ENCODE results near the gene KSR1. TPM values are rescaled to one million over a fixed set of nuclear protein-coding genes. Genes with fewer than 3 reads are reported as not detected.
"Not testable (repeated sequence)": the region's sequence is repeated elsewhere in the genome, so short reads cannot be mapped to it uniquely, and the experiment has no call there.

The KSR1 gene
- total RNA-seq, 2 experiments from 2014 or later = 44.4 to 47.6 TPM

- no peak overlapping the region for H3K27ac Mint-ChIP-seq
- no peaks in the 10 kb centered on the region for H3K4me1 Mint-ChIP-seq
- CTCF ChIA-PET = interaction anchor here (0.9 kb wide), 1 partner anchor 169 kb away, joined by 3 read pairs; no protein-coding TSS in a partner anchor
- H3K27me3 Mint-ChIP-seq = peaks cover 2% of the 10 kb centered on the region
- no peak overlapping the region for H3K4me3 Mint-ChIP-seq
- no peak for DNase-seq
- H3K9me3 Mint-ChIP-seq = no peaks in the 10 kb centered on the region
- no peaks in the 10 kb centered on the region for H3K36me3 Mint-ChIP-seq (ENCODE audit: low read depth)
- POLR2A ChIA-PET = no interaction called here
Observed at GRCh38 chr17:27430383-27430840, 25.8 kb upstream of the KSR1 start.

- ChIA-PET POLR2A (no interaction called here), CTCF (interaction anchor here (0.9 to 1.4 kb wide), 2 partner anchors 168 to 169 kb away, joined by 3 to 4 read pairs; no protein-coding TSS in a partner anchor)
- H3K4me1 Mint-ChIP-seq = no peaks in the 10 kb centered on the region
- no peak overlapping the region for H3K4me3 Mint-ChIP-seq
- H3K27ac Mint-ChIP-seq = no peak overlapping the region
- H3K27me3 Mint-ChIP-seq = peaks cover 2% of the 10 kb centered on the region
- DNase-seq = no peak
- H3K36me3 Mint-ChIP-seq (ENCODE audit: low read depth) = no peaks in the 10 kb centered on the region
- no peaks in the 10 kb centered on the region for H3K9me3 Mint-ChIP-seq
Observed at GRCh38 chr17:27430882-27431491, 25.3 kb upstream of the KSR1 start.

GRCh38 chr17:27433521-27433920 lies 22.7 kb upstream of the KSR1 start:
- DNase-seq = no peak
- no peak overlapping the region for H3K27ac Mint-ChIP-seq
- CTCF ChIA-PET = interaction anchor here (0.8 to 1.1 kb wide), 2 partner anchors 166 to 168 kb away, joined by 3 to 6 read pairs; no protein-coding TSS in a partner anchor
- no peaks in the 10 kb centered on the region for H3K9me3 Mint-ChIP-seq
- POLR2A ChIA-PET = no interaction called here
- no peak overlapping the region for H3K4me3 Mint-ChIP-seq
- no peaks in the 10 kb centered on the region for H3K4me1 Mint-ChIP-seq
- no peaks in the 10 kb centered on the region for H3K36me3 Mint-ChIP-seq (ENCODE audit: low read depth)
- no peaks in the 10 kb centered on the region for H3K27me3 Mint-ChIP-seq

DNA sequence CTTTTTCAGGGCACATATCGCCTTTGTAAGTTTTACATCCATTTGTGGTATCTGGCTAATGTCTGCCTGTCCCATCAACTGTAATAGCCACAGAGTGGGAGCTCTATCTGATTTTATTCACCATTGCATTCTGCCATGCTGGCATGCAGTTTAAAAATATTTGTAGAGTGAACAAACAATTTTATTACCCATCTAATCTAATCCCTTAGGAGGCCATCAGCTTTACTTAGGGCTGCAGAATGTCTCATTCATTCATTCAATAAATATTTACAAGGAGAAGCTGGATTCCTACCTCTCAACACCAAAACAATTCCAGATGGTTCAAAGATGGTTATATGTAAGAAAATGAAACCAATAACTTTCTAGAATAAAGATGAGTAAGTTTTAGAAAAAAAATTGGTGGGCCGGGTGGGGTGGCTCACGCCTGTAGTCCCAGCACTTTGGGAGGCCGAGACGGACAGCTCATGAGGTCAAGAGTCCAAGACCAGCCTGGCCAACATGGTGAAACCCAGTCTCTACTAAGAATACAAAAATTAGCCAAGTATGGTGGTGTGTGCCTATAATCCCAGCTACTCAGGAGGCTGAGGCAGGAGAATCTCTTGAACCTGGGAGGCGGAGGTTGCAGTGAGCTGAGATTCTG lies 20.7 kb upstream of the KSR1 start:
- H3K4me3 Mint-ChIP-seq; H3K36me3 Mint-ChIP-seq (ENCODE audit: low read depth); H3K27ac Mint-ChIP-seq; POLR2A ChIA-PET; DNase-seq; H3K27me3 Mint-ChIP-seq; CTCF ChIA-PET; H3K4me1 Mint-ChIP-seq; H3K9me3 Mint-ChIP-seq: not testable (repeated sequence)

DNA sequence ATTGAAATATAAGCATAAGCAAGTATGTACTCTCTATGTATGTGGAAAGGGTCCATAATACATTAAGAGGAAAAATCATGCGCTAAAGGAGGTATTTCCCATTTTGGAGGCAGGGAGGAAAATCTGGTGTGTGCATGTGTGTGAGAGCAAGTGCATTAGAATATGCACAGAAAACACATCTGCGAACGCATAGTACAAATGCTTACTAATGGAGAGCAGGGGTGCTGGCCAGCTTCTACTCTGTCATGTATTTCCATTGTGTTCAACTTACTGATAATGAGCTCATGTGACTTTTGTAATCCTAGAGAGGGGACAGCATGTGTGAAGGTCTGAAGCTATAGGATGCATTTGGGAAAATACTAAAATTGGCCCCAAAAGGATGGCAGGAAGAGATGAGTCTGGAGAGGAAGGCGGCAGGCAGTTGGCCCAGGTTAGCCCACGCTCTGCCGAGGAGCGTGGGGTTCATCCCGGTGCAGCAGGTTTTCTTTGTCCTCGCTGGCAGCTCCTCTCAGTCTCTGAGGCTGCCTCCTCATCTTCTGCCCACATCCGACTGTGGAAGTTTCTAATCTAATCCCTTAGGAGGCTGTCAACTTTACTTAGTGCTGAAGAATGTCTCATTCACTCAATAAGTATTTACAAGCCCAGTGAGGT lies 17.8 kb upstream of the KSR1 start:
- Mint-ChIP-seq H3K4me3 (no peak overlapping the region), H3K9me3 (no peaks in the 10 kb centered on the region), H3K27ac (no peak overlapping the region), H3K36me3 (ENCODE audit: low read depth) (no peaks in the 10 kb centered on the region), H3K4me1 (peaks cover 9% of the 10 kb centered on the region), H3K27me3 (no peaks in the 10 kb centered on the region)
- CTCF ChIA-PET = interaction anchor here (1.0 kb wide), 1 partner anchor 160 kb away, joined by 4 read pairs; no protein-coding TSS in a partner anchor
- POLR2A ChIA-PET = no interaction called here
- DNase-seq = no peak

- no peak overlapping the region for H3K27ac Mint-ChIP-seq
- CTCF ChIA-PET = no interaction called here
- POLR2A ChIA-PET = no interaction called here
- no peaks in the 10 kb centered on the region for H3K27me3 Mint-ChIP-seq
- no peak for DNase-seq
- H3K4me3 Mint-ChIP-seq = no peak overlapping the region
- H3K36me3 Mint-ChIP-seq (ENCODE audit: low read depth) = no peaks in the 10 kb centered on the region
- H3K9me3 Mint-ChIP-seq = no peaks in the 10 kb centered on the region
- peaks cover 9% of the 10 kb centered on the region for H3K4me1 Mint-ChIP-seq
Observed at GRCh38 chr17:27439342-27439741, 16.9 kb upstream of the KSR1 start.

DNA sequence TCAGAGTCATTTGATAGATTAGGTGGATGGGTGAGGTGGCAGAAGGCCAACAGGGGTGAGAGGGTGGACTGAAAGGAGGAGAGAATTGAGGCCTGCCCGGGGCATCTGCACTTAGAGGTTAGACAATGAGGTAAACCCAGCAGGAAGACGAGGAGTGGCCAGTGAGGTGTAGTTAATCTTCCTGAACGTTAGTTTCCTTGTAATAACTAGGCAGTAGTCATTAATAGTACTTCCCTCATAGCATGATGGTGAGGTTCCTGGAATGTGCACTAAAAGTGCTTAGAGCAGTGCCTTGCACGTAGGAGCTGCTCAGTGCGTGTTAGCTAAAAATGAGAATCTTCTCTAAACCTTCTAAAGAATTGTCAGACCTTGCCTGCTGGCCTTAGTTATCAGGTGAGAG lies 13.5 kb upstream of the KSR1 start:
- no peak overlapping the region for H3K4me3 Mint-ChIP-seq
- no peaks in the 10 kb centered on the region for H3K36me3 Mint-ChIP-seq (ENCODE audit: low read depth)
- no peaks in the 10 kb centered on the region for H3K9me3 Mint-ChIP-seq
- POLR2A ChIA-PET = no interaction called here
- peaks cover 6% of the 10 kb centered on the region for H3K27me3 Mint-ChIP-seq
- H3K4me1 Mint-ChIP-seq = peaks cover 9% of the 10 kb centered on the region
- CTCF ChIA-PET = interaction anchor here (1.3 kb wide), 1 partner anchor 157 kb away, joined by 6 read pairs; no protein-coding TSS in a partner anchor
- DNase-seq = no peak
- H3K27ac Mint-ChIP-seq = no peak overlapping the region

- ChIA-PET CTCF (no interaction called here), POLR2A (no interaction called here)
- Mint-ChIP-seq H3K27ac (no peak overlapping the region), H3K36me3 (ENCODE audit: low read depth) (no peaks in the 10 kb centered on the region), H3K4me1 (peaks cover 9% of the 10 kb centered on the region), H3K27me3 (peaks cover 6% of the 10 kb centered on the region), H3K4me3 (no peak overlapping the region), H3K9me3 (no peaks in the 10 kb centered on the region)
- no peak for DNase-seq
Observed at GRCh38 chr17:27443491-27443890, 12.8 kb upstream of the KSR1 start.

- CTCF ChIA-PET = no interaction called here
- Mint-ChIP-seq H3K36me3 (ENCODE audit: low read depth) (no peaks in the 10 kb centered on the region), H3K27ac (no peak overlapping the region), H3K4me1 (no peaks in the 10 kb centered on the region), H3K27me3 (peaks cover 11% of the 10 kb centered on the region), H3K4me3 (no peak overlapping the region), H3K9me3 (no peaks in the 10 kb centered on the region)
- POLR2A ChIA-PET = no interaction called here
- DNase-seq = no peak
Observed at GRCh38 chr17:27445971-27446370, 10.3 kb upstream of the KSR1 start.

- no peak overlapping the region for H3K4me3 Mint-ChIP-seq
- H3K4me1 Mint-ChIP-seq = no peaks in the 10 kb centered on the region
- H3K9me3 Mint-ChIP-seq = no peaks in the 10 kb centered on the region
- no peaks in the 10 kb centered on the region for H3K36me3 Mint-ChIP-seq (ENCODE audit: low read depth)
- H3K27me3 Mint-ChIP-seq = peaks cover 11% of the 10 kb centered on the region
- no peak overlapping the region for H3K27ac Mint-ChIP-seq
- no peak for DNase-seq
- CTCF ChIA-PET = no interaction called here
- POLR2A ChIA-PET = no interaction called here
Observed at GRCh38 chr17:27446569-27447301, 9.5 kb upstream of the KSR1 start.

GRCh38 chr17:27448534-27448933 lies 7.7 kb upstream of the KSR1 start:
- H3K9me3 Mint-ChIP-seq; POLR2A ChIA-PET; H3K36me3 Mint-ChIP-seq (ENCODE audit: low read depth); H3K4me3 Mint-ChIP-seq; DNase-seq; H3K4me1 Mint-ChIP-seq; H3K27ac Mint-ChIP-seq: not testable (repeated sequence)
- H3K27me3 Mint-ChIP-seq = peaks cover 13% of the 10 kb centered on the region
- CTCF ChIA-PET = interaction anchor here (1.1 to 1.9 kb wide), 2 partner anchors 25 to 151 kb away, joined by 3 to 4 read pairs; no protein-coding TSS in a partner anchor

- no peak for DNase-seq
- no peak overlapping the region for H3K27ac Mint-ChIP-seq
- H3K4me3 Mint-ChIP-seq = no peak overlapping the region
- H3K4me1 Mint-ChIP-seq = peaks cover 5% of the 10 kb centered on the region
- peaks cover 13% of the 10 kb centered on the region for H3K27me3 Mint-ChIP-seq
- H3K36me3 Mint-ChIP-seq (ENCODE audit: low read depth) = no peaks in the 10 kb centered on the region
- H3K9me3 Mint-ChIP-seq = no peaks in the 10 kb centered on the region
- POLR2A ChIA-PET = no interaction called here
- CTCF ChIA-PET = interaction anchor here (1.1 to 1.9 kb wide), 2 partner anchors 24 to 150 kb away, joined by 3 to 4 read pairs; no protein-coding TSS in a partner anchor
Observed at GRCh38 chr17:27449541-27449940, 6.7 kb upstream of the KSR1 start.

DNA sequence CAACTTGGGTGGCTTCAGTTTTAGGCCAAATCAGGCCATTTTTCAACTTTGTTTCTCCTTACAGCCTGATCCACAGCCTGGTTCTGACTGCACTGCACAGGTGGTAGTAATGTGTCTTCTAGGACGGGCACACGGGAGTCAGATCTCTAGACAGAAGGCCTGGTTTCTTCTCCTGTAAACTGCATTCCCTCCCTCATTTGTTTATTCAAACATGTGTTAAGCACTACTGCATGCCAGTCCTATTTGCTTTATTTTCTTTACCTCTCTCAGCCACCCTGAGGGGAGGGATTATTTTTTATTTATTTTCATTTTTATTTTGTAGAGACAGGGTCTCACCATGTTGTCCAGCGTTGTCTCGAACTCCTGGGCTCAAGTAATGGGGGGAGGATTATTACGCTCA lies 6.3 kb upstream of the KSR1 start:
- peaks cover 7% of the 10 kb centered on the region for H3K4me1 Mint-ChIP-seq

More for the DNA sequence above, 6.3 kb upstream of the KSR1 start:
- H3K36me3 Mint-ChIP-seq (ENCODE audit: low read depth) = no peaks in the 10 kb centered on the region
- H3K27me3 Mint-ChIP-seq = peaks cover 14% of the 10 kb centered on the region
- POLR2A ChIA-PET = no interaction called here
- CTCF ChIA-PET = interaction anchor here (1.1 to 1.9 kb wide), 2 partner anchors 24 to 150 kb away, joined by 3 to 4 read pairs; no protein-coding TSS in a partner anchor
- no peaks in the 10 kb centered on the region for H3K9me3 Mint-ChIP-seq
- H3K4me3 Mint-ChIP-seq = no peak overlapping the region
- DNase-seq = no peak
- H3K27ac Mint-ChIP-seq = no peak overlapping the region

All from activated CD4-positive, alpha-beta memory T cell treated with anti-CD3 and anti-CD28 coated beads, Interleukin-2, amount 10 ng/mL, durations not matched to agents 7 days and 5 days (primary cell).